ENCODE measurements around the gene FAM168A.

FAM168A gene

DNA sequence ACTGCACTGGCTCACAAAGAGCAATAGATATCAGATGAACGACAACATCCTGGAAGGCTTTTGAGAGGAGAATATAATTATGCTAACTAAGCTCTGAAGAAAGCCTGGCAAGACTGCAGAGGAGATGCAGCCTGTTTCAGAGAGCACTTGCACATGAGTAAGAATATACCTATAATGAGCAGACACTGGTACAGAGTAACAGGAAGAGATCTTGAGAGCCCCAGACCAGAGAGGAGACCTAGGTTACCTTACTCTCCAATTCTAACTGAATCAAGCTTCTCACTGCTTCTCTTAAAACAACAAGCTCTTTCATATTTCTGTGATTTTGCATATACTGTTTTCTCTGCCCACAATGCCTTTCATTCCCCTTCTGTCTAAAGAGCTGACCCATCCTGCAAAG is 66.5 kb downstream of the FAM168A start:
- CTCF ChIA-PET = interaction anchor here (0.6 kb wide), 1 partner anchor 353 kb away, joined by 3 read pairs; no protein-coding TSS in a partner anchor
- POLR2A ChIA-PET (ENCODE audit: low non-redundant PET) = no interaction called here
- TF ChIP-seq, protein P1, sequence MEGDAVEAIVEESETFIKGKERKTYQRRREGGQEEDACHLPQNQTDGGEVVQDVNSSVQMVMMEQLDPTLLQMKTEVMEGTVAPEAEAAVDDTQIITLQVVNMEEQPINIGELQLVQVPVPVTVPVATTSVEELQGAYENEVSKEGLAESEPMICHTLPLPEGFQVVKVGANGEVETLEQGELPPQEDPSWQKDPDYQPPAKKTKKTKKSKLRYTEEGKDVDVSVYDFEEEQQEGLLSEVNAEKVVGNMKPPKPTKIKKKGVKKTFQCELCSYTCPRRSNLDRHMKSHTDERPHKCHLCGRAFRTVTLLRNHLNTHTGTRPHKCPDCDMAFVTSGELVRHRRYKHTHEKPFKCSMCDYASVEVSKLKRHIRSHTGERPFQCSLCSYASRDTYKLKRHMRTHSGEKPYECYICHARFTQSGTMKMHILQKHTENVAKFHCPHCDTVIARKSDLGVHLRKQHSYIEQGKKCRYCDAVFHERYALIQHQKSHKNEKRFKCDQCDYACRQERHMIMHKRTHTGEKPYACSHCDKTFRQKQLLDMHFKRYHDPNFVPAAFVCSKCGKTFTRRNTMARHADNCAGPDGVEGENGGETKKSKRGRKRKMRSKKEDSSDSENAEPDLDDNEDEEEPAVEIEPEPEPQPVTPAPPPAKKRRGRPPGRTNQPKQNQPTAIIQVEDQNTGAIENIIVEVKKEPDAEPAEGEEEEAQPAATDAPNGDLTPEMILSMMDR (conservative IDR thresholded peaks at IDR 0.05; ENCODE audit: low read depth) = no peak
- DNase-seq (ENCODE audit: low spot score) = no peak
- no peak overlapping the region for H3K27ac ChIP-seq

DNA sequence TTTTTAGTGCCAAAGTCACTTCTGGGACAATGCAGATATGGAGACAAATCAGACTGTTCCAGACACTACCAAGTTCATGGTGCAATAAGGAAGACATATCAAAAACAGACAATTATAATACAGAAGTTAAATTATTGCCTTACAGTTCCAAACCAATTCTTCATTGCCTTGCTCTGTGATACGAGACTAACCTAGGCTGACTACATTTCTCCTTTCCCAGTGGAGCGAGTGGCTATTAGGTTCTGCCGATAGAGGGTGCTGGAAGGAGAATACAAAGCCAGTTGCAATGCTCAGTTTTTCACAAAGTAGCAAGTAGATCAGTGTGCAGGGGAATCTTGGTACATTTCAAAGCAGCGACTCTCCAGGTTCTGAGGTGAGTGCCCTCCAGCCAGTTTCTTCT is 67.8 kb downstream of the FAM168A start:
- no peak overlapping the region for H3K27ac ChIP-seq
- ChIA-PET POLR2A (ENCODE audit: low non-redundant PET) (no interaction called here), CTCF (interaction anchor here (0.6 kb wide), 1 partner anchor 17 kb away, joined by 9 read pairs; no protein-coding TSS in a partner anchor)
- TF ChIP-seq, protein P1 (conservative IDR thresholded peaks at IDR 0.05; ENCODE audit: low read depth) = no peak
- no peak for DNase-seq (ENCODE audit: low spot score)

DNA sequence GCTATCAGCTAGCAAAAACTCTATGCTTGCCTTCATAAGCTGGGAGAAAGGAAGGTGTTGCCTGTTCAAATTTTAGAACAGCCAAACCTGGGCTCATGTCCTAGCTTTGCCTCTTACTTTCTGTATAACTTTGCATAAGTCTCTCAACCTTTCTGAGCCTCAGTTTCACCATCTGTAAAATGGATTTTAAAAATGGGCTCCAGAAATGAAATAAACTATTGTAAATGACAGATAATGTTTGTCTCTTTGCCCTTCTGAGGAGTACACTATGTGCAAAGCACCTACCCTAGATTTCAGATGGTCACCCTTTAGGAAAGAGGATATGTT is 68.7 kb downstream of the FAM168A start:
- CTCF ChIA-PET = interaction anchor here (0.6 to 1.2 kb wide), 7 partner anchors 17 to 737 kb away, joined by 3 to 4 read pairs (median 4); no protein-coding TSS in a partner anchor
- no peak overlapping the region for H3K27ac ChIP-seq

DNA sequence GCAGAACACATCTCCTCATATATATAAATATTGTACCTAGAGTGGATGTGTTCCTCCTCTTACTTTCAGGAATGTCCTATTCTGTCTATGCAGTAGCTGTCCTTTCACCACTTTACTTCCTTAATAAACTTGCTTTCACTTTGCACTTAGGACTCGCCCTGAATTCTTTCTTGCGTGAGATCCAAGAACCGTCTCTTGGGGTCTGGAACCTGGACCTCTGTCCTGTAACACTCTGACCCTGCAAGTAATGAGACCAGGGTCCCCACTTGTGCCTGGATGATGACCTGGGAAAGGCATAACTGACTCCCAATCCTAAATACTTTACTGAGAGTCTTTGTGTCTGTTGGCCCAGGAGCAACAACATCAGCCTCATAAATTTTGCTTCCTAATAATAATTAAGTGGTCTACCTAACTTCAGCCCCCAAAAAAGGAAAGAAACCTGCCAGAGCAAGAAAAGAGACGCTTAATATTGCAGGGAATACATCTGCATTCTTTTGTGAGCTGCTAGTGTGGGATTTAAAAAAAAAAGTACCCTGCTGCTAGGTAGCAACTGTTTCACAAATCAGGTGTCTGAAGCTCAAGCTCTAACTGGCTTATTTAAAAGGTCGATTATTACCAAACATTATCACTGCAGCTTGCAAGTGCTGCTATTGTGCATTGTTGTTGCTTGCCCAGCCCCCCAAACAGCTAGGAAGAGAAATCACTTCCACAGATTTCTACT is 69.3 kb downstream of the FAM168A start:
- ChIA-PET CTCF (interaction anchor here (0.7 to 1.2 kb wide), 4 partner anchors 18 to 151 kb away, joined by 4 read pairs; no protein-coding TSS in a partner anchor), POLR2A (ENCODE audit: low non-redundant PET) (no interaction called here)
- TF ChIP-seq, protein P1 (conservative IDR thresholded peaks at IDR 0.05; ENCODE audit: low read depth) = no peak
- H3K27ac ChIP-seq = no peak overlapping the region
- no peak for DNase-seq (ENCODE audit: low spot score)

More for the DNA sequence above, 68.7 kb downstream of the FAM168A start:
- POLR2A ChIA-PET (ENCODE audit: low non-redundant PET) = no interaction called here
- TF ChIP-seq, protein P1 (conservative IDR thresholded peaks at IDR 0.05; ENCODE audit: low read depth) = no peak
- DNase-seq (ENCODE audit: low spot score) = no peak

DNA sequence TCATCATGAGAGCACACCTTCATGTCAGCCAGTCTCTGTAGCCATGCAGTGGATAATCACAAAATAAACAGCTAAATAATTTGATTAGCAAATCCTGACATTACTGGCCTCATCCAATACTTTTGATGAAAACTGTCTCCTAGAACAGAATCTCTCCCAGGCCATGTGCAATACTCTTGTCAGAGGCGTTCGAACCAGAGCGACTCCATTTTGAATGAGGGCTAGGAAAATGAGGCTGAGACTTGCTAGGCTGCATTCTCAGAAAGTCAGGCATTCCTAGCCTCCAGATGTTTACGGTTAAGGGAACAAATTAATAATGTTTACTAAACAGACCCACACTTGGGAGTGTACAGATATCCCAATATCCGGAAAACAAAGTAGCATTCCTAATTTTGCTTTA is 69.9 kb downstream of the FAM168A start:
- H3K27ac ChIP-seq = no peak overlapping the region
- DNase-seq (ENCODE audit: low spot score) = no peak
- ChIA-PET CTCF (interaction anchor here (0.5 kb wide), 1 partner anchor 34 kb away, joined by 3 read pairs; no protein-coding TSS in a partner anchor), POLR2A (ENCODE audit: low non-redundant PET) (no interaction called here)
- TF ChIP-seq, protein P1 (conservative IDR thresholded peaks at IDR 0.05; ENCODE audit: low read depth) = no peak

DNA sequence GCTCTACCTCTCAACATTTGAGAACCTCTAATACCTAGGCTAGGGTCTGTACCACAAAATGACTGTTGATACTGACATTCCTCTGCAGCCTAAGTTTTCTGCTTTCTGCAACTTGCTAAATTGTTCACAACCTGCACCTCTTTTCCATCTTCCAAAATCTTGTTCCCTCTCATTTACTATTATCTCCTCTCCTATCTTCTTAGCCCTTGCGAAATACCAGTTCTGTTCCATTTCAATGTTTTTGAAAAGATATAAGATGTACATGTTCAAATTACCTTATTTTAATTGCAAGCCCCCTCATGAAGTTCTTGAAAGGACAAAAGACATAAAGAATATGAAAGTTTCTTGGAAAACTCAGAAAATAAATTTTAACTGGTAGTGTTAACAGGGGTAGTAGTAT is 72.3 kb downstream of the FAM168A start:
- ChIA-PET POLR2A (ENCODE audit: low non-redundant PET) (no interaction called here), CTCF (no interaction called here)
- H3K27ac ChIP-seq = no peak overlapping the region
- DNase-seq (ENCODE audit: low spot score) = no peak
- TF ChIP-seq, protein P1 (conservative IDR thresholded peaks at IDR 0.05; ENCODE audit: low read depth) = no peak
